ACC112 (cell line): ENCODE measurements around the gene CER1.

Source experiments
- H2AFZ ChIP-seq: fragments of 200-600 bp; sonication (generic); one replicate; pipeline ENCODE4 v1.6.0; 2017; ENCODE audit warnings: antibody characterized with exemption, low read length; ENCODE audit not compliant: unreplicated experiment
- H3K27ac ChIP-seq: fragments of 200-600 bp; sonication (generic); 2 replicates; pipeline ENCODE4 v1.5.1; 2014; ENCODE audit warnings: low read depth, mild to moderate bottlenecking, antibody characterized with exemption, low read length, moderate library complexity
- H3K27me3 ChIP-seq: fragments of 200-600 bp; sonication (generic); 2 replicates; pipeline ENCODE4 v1.6.1; 2014; ENCODE audit warnings: mild to moderate bottlenecking, antibody characterized with exemption, low read length, moderate library complexity, mixed read lengths; ENCODE audit not compliant: insufficient read depth
- H3K36me3 ChIP-seq: fragments of 200-600 bp; sonication (generic); 2 replicates; pipeline ENCODE4 v1.6.1; 2016; ENCODE audit warnings: mild to moderate bottlenecking, antibody characterized with exemption, low read length, moderate library complexity, mixed read lengths; ENCODE audit not compliant: insufficient read depth
- H3K4me1 ChIP-seq: fragments of 200-600 bp; sonication (generic); one replicate; pipeline ENCODE4 v1.6.1; 2016; ENCODE audit warnings: low read length, mixed read lengths; ENCODE audit not compliant: insufficient read depth, unreplicated experiment, control insufficient read depth
- H3K4me3 ChIP-seq: fragments of 200-600 bp; sonication (generic); 2 replicates; pipeline ENCODE4 v1.5.1; 2014; ENCODE audit warnings: mild to moderate bottlenecking, low read depth, low read length
- H3K79me2 ChIP-seq: fragments of 200-600 bp; sonication (generic); one replicate; pipeline ENCODE4 v1.6.0; 2016; ENCODE audit warnings: low read length; ENCODE audit not compliant: control insufficient read depth, unreplicated experiment, insufficient read depth

Gene CER1, protein sequence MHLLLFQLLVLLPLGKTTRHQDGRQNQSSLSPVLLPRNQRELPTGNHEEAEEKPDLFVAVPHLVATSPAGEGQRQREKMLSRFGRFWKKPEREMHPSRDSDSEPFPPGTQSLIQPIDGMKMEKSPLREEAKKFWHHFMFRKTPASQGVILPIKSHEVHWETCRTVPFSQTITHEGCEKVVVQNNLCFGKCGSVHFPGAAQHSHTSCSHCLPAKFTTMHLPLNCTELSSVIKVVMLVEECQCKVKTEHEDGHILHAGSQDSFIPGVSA

DNA sequence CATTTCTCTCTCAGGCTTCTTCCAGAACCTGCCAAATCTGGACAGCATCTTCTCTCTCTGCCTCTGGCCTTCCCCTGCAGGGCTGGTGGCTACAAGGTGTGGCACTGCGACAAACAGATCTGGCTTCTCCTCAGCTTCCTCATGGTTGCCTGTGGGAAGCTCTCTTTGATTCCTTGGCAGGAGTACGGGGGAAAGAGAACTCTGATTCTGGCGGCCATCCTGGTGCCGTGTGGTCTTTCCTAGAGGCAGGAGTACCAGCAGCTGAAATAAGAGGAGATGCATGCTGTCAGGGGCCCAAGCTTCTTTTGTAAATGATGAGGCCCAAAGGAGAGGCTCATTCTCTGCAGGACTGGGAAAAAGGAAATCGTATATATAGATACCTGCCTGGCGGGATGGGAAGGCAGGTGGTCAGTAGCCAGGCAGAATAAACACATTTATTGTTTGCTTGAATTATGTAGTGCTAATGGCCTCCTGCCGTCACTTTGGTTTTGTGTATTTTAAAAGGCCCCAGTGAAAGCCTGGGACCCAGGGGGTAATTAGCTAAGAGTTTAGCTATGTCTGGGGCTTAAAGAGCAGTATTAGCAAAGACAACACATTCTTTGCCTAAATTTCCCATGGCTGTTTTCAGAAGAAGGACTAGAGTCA, at the start of gene CER1:
Gene CER1, minus strand, starts transcription at position 343 of the 645 bp plus-strand sequence. Its CDS starts 61 bp downstream, at position 282.
- H3K79me2 ChIP-seq = no peaks in the 10 kb centered on the region
- H3K4me1 ChIP-seq = no peaks in the 10 kb centered on the region
- H3K27ac ChIP-seq = no peak within 1 kb of the TSS
- peaks cover 71% of the 10 kb centered on the region for H3K27me3 ChIP-seq
- H2AFZ ChIP-seq = no peak within 1 kb of the TSS
- no peak within 1 kb of the TSS for H3K4me3 ChIP-seq
- no peaks in the 10 kb centered on the region for H3K36me3 ChIP-seq

DNA sequence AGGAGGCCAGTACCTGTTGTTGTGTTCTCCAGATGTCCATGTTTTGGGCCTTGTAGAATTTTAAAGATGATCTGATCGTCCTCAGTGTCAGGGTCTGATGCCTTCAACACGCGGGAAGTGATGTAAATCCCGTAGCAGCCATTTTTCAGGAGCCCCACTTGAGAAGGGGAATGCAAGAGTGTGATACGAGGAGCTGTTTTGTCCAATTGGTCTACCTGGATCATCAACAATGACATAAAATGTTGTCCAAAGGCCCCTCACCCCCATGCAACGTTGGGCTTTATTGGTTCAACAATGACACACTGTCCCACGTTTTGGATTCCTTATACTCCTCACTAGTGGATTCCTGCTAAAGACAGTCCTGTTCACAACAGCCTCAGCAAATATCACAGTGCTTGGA, 48.1 kb upstream of the CER1 start:
- Histone ChIP-seq H3K27ac (no peak overlapping the region), H2AFZ (no peak overlapping the region), H3K27me3 (peaks cover 16% of the 10 kb centered on the region), H3K4me1 (no peaks in the 10 kb centered on the region), H3K36me3 (no peaks in the 10 kb centered on the region), H3K79me2 (no peaks in the 10 kb centered on the region), H3K4me3 (no peak overlapping the region)

DNA sequence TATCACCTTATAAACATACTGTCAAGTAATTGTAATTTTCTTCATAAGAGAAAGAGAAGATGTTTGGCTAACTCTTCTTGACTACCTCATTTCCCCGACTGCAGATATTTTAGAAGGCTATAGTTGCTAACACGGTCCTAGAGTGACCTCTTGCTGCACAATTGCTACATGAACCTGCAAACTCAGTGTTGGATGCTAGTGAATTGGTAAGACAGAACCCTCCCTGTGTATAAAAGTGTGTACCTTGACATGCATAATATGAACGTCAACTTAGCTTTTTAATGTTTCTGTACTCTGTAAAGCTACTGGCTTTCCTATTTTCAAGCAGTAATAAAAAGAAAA, 46.7 kb upstream of the CER1 start:
- H3K27ac ChIP-seq = no peak overlapping the region
- H3K36me3 ChIP-seq = no peaks in the 10 kb centered on the region
- no peak overlapping the region for H2AFZ ChIP-seq
- peaks cover 30% of the 10 kb centered on the region for H3K27me3 ChIP-seq
- no peak overlapping the region for H3K4me3 ChIP-seq
- H3K4me1 ChIP-seq = no peaks in the 10 kb centered on the region
- no peaks in the 10 kb centered on the region for H3K79me2 ChIP-seq

DNA sequence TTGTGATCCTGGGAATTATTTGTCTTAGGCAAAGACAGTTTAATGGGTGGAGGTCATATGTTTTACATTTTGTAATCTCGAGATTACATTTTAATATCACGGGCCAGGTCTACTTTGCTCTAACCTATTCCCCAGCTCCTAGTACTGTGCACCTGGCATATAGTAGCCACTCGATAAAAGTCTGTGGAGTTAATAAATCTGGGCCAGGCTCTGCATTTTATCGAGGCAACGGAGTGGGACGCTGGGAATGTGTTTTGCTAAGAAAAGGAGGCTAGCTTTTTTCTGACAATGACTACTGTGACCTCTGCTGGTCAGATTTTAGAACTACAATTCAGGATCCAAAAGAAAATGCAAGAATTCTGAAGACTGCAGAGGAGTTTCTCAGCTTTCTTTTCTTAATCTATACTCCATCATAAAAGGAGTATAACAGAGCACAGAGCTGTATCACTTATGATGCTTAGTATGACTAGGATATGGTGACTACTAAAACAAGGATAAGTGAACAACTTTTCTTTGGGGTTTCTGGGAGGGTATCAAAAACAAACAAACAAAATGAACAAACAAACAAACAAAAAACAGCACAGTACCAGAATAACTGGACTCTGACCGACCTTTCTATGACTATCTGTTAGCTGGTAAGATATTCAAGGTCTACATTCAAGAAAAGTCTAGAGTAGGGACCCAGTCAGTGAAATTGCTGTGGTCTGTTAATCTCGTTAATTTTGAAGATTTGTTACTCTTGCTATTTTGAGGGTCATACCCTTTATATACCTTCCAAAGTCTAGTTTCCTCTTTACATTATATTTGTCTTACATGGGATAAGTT, 46.1 kb upstream of the CER1 start:
- H3K4me1 ChIP-seq = no peaks in the 10 kb centered on the region
- no peaks in the 10 kb centered on the region for H3K79me2 ChIP-seq
- H2AFZ ChIP-seq = peak overlapping the region; percentile 96
- H3K4me3 ChIP-seq = peak overlapping the region; percentile 49
- no peaks in the 10 kb centered on the region for H3K36me3 ChIP-seq
- H3K27me3 ChIP-seq = peaks cover 34% of the 10 kb centered on the region
- H3K27ac ChIP-seq = no peak overlapping the region

DNA sequence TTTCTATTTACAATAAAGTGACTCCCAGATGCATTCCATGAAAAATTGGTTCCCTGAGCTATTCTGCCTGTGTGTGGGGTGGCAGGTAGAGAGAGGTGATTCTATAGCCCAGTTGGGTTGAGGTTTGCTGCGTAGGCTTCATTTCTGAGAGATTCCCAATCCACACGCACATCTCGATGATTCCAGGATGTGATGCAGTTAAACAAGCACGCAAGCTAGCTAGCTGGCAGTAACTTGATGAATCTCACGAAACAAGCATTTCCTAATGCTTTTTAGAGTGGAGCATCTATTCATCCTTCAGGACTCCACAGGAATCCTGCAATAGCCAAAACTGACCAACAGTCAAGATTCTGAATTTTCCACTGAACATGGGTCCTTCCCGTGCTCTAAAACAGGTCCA, 43.8 kb upstream of the CER1 start:
- H3K4me1 ChIP-seq = no peaks in the 10 kb centered on the region
- peaks cover 56% of the 10 kb centered on the region for H3K27me3 ChIP-seq
- H3K79me2 ChIP-seq = no peaks in the 10 kb centered on the region
- no peak overlapping the region for H3K4me3 ChIP-seq
- H3K27ac ChIP-seq = no peak overlapping the region
- H3K36me3 ChIP-seq = no peaks in the 10 kb centered on the region
- H2AFZ ChIP-seq = no peak overlapping the region

DNA sequence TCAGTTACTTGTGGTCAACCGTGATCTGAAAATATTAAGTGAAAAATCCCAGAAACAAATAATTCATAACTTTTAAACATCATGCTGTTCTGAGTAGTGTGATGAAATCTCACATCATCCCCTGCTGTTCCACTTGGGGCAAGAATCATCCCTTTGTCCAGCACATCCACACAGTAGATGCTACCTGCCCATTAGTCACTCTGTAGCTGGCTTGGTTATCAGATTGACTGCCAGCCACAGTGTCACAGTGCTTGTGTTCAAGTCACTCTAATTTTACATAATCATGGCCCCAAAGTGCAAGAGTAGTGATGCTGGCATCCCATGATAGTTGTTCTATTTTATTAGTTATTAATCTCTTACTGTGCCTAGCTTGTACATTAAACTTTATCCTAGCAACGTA, 39.1 kb upstream of the CER1 start:
- Histone ChIP-seq H3K36me3 (no peaks in the 10 kb centered on the region), H2AFZ (no peak overlapping the region), H3K27me3 (peaks cover 80% of the 10 kb centered on the region), H3K79me2 (no peaks in the 10 kb centered on the region), H3K27ac (no peak overlapping the region), H3K4me1 (no peaks in the 10 kb centered on the region), H3K4me3 (no peak overlapping the region)

DNA sequence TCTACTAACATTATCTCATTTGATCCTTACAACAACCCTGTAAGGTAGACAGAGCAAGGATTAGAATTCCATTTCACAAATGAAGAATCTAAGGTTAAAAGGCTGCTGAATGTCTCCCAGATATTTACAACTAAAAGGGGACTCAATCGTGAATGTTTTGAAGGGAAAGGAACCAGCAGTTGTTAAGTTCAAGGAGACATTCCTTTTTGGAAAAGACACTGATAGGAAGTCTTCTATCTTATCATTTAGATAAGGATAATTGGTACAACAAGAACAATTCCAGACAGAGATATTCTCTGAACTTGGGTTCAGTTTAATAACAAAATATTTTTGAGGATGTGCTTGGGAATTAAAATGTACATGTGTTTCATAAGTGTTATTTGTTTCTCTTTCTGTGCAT, 37.5 kb upstream of the CER1 start:
- no peak overlapping the region for H3K4me3 ChIP-seq
- H3K36me3 ChIP-seq = no peaks in the 10 kb centered on the region
- H3K27ac ChIP-seq = no peak overlapping the region
- H2AFZ ChIP-seq = no peak overlapping the region
- no peaks in the 10 kb centered on the region for H3K4me1 ChIP-seq
- H3K27me3 ChIP-seq = peaks cover 77% of the 10 kb centered on the region
- no peaks in the 10 kb centered on the region for H3K79me2 ChIP-seq

DNA sequence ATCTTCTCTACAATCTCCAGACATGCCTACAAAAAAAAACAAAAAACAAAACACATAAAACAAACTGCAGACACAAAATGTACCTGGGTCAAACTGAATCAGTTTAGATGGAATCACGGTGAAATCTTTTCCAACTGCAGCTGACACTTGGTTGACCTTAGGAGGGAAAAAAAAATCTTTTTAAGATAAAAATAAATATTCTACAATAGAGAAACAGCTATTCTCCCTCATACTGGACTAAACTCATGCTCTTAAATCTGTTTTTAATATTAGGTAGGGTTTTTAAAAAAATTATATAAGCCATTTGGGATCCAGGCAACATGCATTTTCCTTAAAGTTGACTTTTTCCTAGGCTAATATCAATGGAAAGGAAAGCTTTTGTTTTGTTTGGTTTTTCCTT, 33.8 kb upstream of the CER1 start:
- Histone ChIP-seq H3K79me2 (no peaks in the 10 kb centered on the region), H3K36me3 (no peaks in the 10 kb centered on the region), H3K4me1 (no peaks in the 10 kb centered on the region), H3K27ac (no peak overlapping the region), H3K4me3 (no peak overlapping the region), H2AFZ (no peak overlapping the region), H3K27me3 (peaks cover 73% of the 10 kb centered on the region)

DNA sequence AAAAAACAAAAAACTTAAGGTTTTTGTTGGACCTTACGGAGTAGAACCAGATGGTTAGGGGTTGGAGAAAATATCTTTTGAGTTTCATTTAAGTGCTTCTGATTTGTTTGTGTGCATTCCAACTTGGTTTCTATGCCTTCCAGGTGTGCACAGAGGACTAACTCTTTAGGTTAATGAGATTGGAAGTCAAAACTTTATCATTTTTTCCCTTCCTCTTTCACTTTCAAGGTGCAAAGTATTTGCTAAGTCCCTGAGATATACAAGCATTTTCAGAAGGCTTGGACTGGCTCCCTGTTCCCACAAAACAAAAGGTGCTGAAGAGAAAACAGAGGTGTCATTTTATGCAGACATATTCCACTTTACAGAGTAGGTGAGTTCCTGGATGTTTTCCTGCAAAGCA, 30.3 kb upstream of the CER1 start:
- H2AFZ ChIP-seq = no peak overlapping the region
- H3K4me1 ChIP-seq = no peaks in the 10 kb centered on the region
- H3K27me3 ChIP-seq = peaks cover 88% of the 10 kb centered on the region
- H3K4me3 ChIP-seq = no peak overlapping the region
- H3K36me3 ChIP-seq = no peaks in the 10 kb centered on the region
- H3K27ac ChIP-seq = no peak overlapping the region
- no peaks in the 10 kb centered on the region for H3K79me2 ChIP-seq

DNA sequence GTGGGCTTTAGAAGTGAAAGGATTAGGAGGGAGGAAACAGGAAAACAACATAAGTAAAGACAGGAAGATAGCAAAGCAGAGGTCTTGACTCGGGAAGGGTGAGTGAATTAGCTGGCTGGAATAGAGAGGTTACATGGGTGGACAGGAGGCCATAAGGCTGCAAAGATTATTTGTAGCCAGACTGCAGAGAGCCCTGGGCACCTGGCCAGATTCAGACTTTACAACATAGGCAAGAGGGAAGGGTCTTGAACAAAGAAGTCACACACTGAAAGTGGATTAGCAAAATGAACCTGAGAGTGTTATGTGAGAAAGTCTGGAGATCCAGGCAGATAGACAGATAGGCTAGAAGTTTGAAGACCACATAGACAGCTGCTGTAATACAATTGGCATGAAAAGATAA, 29.7 kb upstream of the CER1 start:
- H3K4me3 ChIP-seq = no peak overlapping the region

DNA sequence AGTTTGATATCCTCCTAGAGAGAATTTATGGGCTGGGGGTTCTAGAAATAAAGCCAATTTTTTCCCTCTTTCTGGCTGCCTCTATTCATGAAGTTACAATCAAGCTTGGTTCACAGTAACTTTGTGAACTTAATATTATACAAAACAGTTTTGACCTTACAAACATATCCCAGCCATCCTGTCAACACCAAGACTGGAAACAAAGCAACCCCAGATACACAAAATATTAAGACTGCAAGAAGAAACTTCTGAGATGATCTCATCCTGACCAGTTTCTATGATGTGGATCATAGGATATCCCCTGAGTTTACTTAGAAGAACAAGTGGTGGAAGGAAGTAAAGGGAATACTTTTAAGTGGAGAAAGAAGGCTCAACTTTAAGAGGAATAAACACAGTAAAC, 28.3 kb upstream of the CER1 start:
- Histone ChIP-seq H3K27me3 (peaks cover 73% of the 10 kb centered on the region), H3K4me1 (no peaks in the 10 kb centered on the region), H3K27ac (no peak overlapping the region), H3K36me3 (no peaks in the 10 kb centered on the region), H2AFZ (no peak overlapping the region), H3K79me2 (no peaks in the 10 kb centered on the region), H3K4me3 (no peak overlapping the region)

More for the DNA sequence above, 29.7 kb upstream of the CER1 start:
- Histone ChIP-seq H3K27ac (no peak overlapping the region), H2AFZ (no peak overlapping the region), H3K79me2 (no peaks in the 10 kb centered on the region), H3K36me3 (no peaks in the 10 kb centered on the region), H3K4me1 (no peaks in the 10 kb centered on the region), H3K27me3 (peaks cover 88% of the 10 kb centered on the region)
